GM19025 (cell line): ENCODE data around the gene SIRT7.

Experiments
- ATAC-seq: cut with Tn5 transposase; IDR thresholded peaks from one replicate; pipeline ENCODE4 v1.9.1; 2021; ENCODE audit warnings: mild to moderate bottlenecking, low read depth, moderate library complexity; ENCODE audit not compliant: unreplicated experiment

SIRT7 gene

DNA sequence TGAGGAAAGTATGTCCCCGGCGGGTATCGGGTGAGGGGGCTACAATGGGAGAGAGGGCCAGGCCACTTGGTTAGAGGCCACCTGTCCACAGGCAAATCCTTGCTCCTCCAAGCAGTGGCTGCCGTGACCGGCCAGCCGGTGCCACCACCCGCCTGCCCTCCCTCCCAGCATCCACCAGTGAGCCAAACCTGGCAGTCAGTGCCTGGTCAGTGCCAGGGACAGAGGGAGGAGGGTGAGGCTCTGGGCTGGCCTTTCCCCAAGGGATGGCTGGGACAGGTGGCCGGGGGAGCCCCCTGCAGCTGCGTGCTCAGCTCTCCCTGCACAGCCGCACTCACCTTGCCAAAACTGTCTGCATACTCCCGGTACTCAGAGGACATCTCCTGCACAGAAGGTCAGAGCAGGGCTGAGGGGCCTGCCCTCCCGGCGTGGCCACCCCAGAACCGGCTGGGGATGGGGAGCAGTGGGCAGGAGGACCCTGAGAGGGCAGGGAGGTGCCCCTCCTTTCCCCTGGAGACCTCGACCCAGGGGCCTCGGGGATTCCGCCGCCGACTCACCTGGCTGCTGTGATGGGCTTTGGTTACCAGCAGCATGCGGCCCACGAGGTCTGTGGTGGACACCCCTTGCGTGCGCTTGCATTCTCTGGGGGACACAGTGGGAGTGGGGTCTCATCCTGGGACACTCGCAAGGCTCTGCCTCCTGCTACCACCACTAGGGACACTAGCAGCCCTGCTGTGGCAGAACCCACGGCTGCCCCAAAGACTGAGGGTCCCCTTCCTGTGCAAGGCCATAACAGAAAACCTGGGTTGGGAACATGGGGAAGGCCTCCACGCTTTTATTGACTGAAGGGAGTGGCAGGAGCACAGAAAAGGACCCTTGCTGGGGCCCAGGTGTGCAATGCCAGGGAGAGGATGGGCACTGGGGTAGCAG is 10.5 kb downstream of the SIRT7 start:
- no peak for ATAC-seq

DNA sequence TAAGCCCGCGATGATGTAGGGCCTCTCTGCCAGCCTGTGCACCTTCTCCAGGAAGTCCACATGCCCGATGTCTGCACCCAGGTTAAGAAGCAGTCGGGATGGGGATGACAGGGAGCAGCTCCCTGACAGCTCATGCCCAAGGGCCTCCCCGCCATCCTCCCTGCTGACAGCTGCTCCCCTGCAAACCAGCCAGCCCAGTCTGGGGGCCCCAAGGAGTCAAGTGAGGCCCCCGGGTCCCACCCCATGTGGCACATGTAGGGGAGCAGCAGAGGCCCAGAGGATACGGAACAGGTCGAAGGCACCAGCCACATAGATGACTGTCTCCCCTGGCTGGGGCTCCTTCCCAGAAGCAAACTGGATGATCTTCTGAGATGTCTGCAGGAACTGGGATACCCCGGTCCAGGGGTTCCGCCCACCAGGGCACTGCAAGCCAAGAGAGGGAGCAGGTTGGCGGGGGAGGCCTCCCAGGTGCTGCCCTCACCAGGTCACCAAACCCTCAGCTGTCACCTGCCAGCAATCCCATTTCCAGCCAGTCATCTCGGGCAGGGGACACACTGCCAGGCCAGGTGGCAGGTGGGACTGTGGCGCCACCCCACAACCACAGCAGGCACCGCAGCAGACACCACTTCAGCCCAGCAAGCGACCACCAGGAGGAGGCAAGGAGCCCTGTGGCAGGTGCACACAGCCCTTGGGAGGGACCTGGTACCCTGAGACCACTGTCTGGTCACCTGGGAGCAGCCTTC is 11.3 kb downstream of the SIRT7 start:
- no peak for ATAC-seq

- ATAC-seq: no peak
Observed at GRCh38 chr17:81905993-81906392, 12.0 kb downstream of the SIRT7 start.

- ATAC-seq: no peak
Observed at GRCh38 chr17:81905424-81905875, 12.5 kb downstream of the SIRT7 start.

DNA sequence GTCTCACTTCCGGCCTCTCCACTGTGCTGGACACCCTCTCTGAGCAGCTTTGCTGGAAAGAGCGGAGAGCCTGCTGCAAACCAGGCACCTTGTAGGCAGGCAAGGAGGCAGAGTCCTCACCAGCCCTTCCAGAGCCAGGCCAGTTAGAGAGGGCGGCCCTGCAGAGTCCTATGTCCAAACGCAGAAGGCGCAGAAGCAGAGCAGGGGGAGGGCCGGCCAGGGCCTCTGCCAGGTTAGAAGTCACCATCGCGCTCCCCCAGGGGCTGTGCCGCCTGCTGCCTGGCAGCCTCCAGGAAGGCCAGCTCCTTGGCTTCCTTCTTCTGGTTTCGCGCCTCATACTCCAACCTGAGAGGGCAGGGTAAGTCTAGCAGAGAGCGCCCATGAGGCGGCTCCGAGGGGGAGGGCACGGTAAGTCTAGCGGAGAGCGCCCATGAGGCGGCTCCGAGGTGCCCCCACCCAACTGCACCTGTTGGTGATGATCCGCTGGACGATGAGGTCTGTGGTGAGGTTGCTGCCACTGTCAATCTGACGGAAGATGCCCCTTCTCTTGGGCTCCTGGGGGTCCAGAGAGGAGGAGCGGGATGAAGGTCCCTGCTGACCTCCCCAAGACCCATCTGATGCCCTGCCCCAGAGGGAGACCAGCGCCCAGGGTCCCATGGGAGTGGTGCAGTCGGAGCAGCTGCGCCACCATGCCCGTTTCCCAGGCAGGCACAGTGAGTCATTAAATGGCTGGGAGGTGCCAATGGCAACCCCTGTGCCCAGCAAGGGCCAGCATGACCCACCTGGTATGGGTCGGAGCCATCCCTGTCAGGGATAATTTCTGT is 13.2 kb downstream of the SIRT7 start:
- no peak for ATAC-seq

DNA sequence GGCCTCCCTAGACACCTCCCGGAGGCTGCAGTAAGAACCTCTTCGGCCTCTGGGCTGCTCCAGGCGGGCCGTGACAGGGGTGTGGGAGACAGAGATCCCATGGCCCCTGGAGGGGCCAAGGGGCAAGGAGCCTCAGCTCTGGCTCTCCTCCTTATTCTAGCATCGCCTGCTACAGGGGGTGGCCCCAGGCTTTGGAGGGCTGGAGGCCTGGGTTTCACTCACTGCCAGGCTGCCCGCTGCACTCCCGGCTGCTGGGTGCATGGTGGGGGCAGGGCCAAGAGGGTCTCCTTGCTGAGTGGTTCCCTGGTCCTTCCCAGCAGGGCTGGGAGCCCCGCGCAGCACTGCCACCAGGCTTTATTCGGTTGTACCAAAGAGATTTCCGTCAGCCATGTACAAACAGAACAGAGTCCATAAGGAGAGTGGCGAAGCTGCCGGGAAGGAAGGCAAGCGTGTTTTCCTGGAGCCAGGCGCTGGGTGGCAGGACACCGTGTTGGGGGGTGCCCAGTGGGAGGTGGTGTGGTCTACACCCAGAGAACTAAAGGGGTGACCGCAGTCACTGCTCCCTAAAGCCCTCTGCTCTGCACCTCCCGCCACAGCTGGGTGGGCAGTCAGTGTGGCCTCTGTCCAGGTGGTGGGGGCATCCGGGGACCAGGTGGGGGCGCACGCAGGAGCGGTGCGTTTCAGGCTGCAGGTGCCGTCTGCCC is 13.9 kb downstream of the SIRT7 start:
- no peak for ATAC-seq

GRCh38 chr17:81903415-81903831 is 14.6 kb downstream of the SIRT7 start:
- ATAC-seq: no peak

DNA sequence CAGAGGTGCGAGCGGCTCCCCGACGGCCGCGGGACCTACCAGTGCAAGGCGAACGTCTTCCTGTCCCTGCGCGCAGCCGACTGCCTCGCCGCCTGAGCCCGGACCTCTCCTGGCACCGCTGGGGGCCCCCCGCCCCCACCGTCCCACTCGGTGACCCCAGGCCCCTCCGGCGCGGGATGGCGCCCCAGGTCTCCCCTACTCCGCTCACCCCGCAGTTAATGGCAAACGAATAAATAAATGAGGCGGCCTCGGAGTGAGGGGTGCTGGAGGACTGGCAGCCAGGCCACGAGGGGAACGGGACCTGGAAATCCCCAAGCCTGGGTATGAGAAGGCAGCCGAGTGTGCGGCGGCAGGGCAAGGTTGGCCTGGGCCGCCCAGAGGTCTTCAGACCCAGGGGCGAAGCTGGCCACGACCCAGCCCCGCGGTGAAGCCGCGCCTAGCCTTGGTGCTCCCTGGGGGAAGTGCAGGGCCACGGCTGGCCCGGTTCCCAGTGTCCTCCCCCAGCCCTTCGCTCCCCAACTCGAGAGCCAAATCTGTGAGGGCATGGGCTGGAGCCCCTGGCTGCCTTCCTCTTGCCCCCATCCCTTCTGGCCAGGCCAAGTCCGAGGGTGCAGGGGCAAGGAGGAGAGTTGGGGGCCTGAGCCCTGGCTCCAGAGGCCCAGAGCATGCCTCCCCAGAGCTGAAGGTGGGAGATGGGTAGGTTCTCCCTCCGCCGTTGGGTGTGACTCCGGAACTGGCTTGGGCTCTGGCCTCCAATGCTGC is 15.1 kb downstream of the SIRT7 start:
- no peak for ATAC-seq

DNA sequence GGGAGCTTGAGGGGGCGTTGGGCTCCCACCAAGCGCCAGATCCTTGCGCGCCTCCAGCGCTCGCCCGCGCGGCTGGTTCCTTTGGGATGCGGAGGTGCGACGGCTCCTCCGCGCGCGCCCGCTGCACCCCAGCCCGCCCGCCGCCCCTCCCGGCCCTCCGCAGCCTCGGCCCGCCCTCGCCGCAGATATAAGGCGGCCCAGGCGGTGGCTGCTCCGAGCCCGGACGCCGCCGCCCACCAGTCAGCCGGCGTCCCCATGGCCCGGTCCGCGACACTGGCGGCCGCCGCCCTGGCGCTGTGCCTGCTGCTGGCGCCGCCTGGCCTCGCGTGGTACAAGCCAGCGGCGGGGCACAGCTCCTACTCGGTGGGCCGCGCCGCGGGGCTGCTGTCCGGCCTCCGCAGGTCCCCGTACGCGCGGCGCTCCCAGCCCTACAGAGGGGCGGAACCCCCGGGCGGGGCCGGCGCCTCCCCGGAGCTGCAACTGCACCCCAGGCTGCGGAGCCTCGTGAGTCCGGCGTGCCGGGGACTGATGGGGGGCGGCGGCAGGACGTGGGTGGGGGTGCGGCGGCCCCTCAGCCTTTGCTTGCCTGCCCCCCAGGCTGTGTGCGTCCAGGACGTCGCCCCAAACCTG is 15.8 kb downstream of the SIRT7 start, which contains the start of gene NPB:
NPB (plus strand) TSS at position 216 of the 630 bp plus-strand sequence; CDS start at position 256, 40 bp downstream.
- ATAC-seq: no peak

DNA sequence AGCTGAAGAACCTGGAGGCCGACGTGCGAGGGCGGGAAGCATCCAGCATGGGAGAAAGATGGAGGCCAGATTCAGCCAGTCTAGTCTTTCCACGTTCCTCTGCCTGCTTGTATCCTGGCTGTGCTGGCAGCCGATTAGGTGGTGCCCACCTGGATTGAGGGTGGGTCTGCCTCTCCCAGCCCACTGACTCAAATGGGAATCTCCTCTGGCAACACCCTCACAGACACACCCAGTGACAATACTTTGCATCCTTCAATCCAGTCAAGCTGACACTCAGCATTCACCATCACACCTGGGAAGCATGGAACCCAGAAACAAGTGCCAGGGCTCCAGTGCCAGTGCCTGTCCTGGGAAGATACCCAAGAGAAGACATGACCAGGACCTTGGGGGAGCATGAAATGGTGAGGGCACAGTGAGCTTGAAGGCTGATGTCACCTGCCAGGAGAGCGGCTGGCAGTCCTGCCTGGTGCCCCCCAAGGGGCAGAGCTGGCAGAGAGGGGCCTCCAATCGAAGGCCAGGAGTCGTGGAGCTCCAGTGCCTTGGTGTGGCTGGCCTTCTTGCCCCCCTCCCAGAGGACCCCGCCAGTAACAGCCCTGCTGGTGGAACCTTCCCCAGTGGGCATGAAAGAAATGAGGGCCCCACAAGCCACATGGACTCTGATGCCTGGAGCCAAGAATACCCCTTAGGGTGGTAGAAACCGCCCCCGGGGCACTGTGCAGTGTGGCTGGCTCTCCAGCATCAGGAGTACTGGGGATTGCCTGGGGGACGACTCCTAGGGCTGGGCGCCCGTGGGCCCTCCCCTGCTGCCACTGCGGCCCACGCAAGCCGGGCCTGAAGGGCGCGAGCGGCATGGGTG is 16.6 kb downstream of the SIRT7 start:
- no peak for ATAC-seq

DNA sequence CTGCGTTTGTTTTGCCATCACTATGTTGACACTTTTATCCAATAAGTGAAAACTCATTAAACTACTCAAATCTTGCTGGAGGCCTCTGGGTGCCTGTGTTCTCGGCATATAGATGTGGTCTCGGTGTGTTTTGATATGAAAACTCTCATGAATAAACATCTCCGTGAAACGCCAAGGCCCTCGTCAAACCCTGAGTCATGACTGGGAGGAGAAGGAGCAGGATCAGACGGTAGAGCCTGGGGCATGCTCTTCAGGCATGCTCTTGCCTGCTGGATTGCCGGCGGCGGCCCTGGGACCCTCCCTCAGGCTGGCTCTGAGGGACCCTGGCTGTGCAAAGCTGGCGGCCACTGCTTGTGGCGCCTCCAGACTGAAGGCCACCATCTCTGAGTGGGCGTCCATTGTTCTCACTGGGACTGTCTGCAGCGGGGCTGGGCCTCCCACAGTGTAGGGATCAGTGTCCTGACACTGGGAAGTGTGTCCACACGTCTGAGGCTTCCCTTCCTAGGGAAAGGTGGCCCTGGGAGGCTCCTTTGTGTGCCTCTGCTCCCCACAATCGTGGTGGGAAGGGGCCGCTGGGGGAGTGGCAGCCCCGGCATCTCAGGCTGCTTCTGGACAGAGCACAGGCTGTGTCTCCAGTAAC is 17.7 kb downstream of the SIRT7 start:
- no peak for ATAC-seq

DNA sequence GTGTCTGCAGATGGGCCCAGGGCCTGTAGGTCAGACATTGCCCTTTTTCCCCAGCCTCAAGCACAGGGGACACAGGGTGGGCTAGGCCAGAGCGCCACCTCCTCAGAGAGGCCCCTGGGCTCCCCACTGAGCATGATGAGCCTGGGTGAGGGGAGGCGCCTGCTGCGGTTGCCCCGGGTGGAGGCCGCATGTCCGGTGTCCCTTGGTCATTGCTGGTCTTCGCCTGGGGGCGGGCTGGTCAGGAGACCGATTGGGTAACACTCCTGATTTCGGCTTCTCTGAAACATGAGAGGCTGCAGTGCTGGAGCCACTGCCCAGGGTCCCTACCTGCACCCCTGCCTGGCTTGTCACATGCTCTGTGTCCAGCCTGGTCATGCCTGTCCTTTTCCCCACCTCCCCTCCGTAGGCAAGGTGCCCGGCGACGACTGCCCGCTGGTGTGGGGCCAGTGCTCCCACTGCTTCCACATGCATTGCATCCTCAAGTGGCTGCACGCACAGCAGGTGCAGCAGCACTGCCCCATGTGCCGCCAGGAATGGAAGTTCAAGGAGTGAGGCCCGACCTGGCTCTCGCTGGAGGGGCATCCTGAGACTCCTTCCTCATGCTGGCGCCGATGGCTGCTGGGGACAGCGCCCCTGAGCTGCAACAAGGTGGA is 18.3 kb downstream of the SIRT7 start:
- ATAC-seq: no peak

DNA sequence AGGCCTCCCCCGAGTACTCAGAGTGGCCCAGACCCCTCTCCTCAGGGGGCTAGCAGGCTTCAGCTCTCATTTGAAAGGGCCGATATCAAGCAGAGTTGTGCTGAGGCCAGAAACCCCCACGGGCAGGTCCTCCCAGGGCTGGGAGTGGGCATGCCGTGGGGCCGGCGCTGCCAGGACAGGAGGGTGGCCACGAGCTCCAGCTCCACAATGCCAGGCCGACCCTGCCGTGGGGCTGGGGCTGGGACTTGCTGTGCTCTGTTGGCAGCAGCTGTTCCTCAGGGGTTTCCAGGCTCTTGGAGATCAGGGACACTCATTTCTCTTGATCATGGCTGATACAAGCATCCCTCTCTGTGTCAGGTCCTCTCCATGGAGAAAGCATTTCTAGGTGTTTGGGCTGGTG is 19.1 kb downstream of the SIRT7 start:
- ATAC-seq: no peak

- no peak for ATAC-seq
Observed at GRCh38 chr17:81898029-81898866, 19.7 kb downstream of the SIRT7 start.

DNA sequence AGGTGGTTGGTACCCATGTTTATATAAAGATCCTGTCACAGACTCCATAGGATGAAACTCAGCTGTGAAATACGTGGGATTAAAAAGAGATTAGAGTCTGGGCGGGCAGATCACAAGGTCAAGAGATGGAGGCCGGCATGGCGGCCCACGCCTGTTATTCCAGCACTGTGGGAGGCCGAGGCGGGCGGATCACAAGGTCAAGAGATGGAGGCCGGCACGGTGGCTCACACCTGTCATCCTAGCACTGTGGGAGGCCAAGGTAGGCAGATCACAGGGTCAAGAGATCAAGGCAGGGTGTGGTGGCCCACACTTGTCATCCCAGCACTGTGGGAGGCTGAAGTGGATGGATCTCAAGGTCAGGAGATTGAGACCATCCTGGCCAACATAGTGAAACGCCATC is 22.6 kb downstream of the SIRT7 start:
- ATAC-seq: no peak

DNA sequence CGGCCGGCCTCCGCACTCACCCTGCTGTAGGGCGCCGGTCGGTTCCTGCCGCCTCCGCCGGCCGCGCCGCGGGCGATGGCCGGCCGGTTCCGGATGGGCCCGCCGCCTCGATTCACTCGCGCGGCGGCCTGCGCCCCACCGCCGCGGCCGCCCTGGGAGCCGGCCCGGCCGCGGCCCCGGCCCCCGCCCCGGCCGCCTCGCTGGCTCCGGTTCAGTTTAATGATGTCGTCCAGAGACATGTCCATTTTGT is 26.7 kb downstream of the SIRT7 start:
- ATAC-seq: no peak
